ENCODE measurements around the gene CLCNKA. TPM values are rescaled to one million over a fixed set of nuclear protein-coding genes. Genes with fewer than 3 reads are reported as not detected.
A peak's percentile ranks its signal among the peaks of the same experiment; 100 is the strongest.

Gene CLCNKA
- total RNA-seq, 1 experiment from 2014 or later, result not detected

GRCh38 chr1:16005597-16005996 lies 16.2 kb upstream of the CLCNKA start:
- H3K36me3 ChIP-seq (ENCODE audit: low read depth, low read length), result no peaks in the 10 kb centered on the region
- no peaks in the 10 kb centered on the region for H4K20me1 ChIP-seq (ENCODE audit: low read length)
- H3K9me3 ChIP-seq (ENCODE audit: low read length), result no peaks in the 10 kb centered on the region
- ATAC-seq, result no peak
- ChIA-PET POLR2A (ENCODE audit: unreplicated experiment) (no interaction called here), CTCF (no interaction called here)
- H3K9me2 ChIP-seq (replicated peaks; ENCODE audit: low read length), result no peaks in the 10 kb centered on the region
- no peak overlapping the region for H3K4me3 ChIP-seq (ENCODE audit: low read length)
- no peak overlapping the region for H3K4me2 ChIP-seq (ENCODE audit: low read length)
- no peaks in the 10 kb centered on the region for H3F3A ChIP-seq (ENCODE audit: low read length, unreplicated experiment)
- H2AFZ ChIP-seq (ENCODE audit: low read length), result no peak overlapping the region
- no peaks in the 10 kb centered on the region for H3K79me2 ChIP-seq (ENCODE audit: low read length)
- no peaks in the 10 kb centered on the region for H3K27me3 ChIP-seq (ENCODE audit: low read length)
- intact Hi-C loops (cut with micrococcal nuclease), result no loop called here
- H3K4me1 ChIP-seq (ENCODE audit: insufficient read depth, low read length), result peaks cover 6% of the 10 kb centered on the region
- H3K9ac ChIP-seq (ENCODE audit: low read length), result no peak overlapping the region
- H3K27ac ChIP-seq (ENCODE audit: low read length), result no peak overlapping the region
- BruUV-seq (replicated peaks), result no TSS peak
- TF ChIP-seq EZH2 (IDR thresholded peaks at IDR 0.05; ENCODE audit: low read length, unreplicated experiment) (no peak), CTCF (conservative IDR thresholded peaks at IDR 0.05; ENCODE audit: low read depth, low read length) (no peak), EZH2phosphoT487 (IDR thresholded peaks at IDR 0.05; ENCODE audit: borderline replicate concordance, low read length) (no peak)
- no peak for DNase-seq

- no peaks in the 10 kb centered on the region for H3K79me2 ChIP-seq (ENCODE audit: low read length)
- POLR2A ChIA-PET (ENCODE audit: unreplicated experiment), result no interaction called here
- H4K20me1 ChIP-seq (ENCODE audit: low read length), result no peaks in the 10 kb centered on the region
- no peak overlapping the region for H3K27ac ChIP-seq (ENCODE audit: low read length)
- no peak overlapping the region for H3K9ac ChIP-seq (ENCODE audit: low read length)
- H3K9me3 ChIP-seq (ENCODE audit: low read length), result no peaks in the 10 kb centered on the region
- intact Hi-C loops (cut with micrococcal nuclease), result no loop called here
- H3K27me3 ChIP-seq (ENCODE audit: low read length), result no peaks in the 10 kb centered on the region
- CTCF ChIA-PET, result no interaction called here
- no peaks in the 10 kb centered on the region for H3F3A ChIP-seq (ENCODE audit: low read length, unreplicated experiment)
- ATAC-seq (no peak), DNase-seq (no peak)
- peaks cover 6% of the 10 kb centered on the region for H3K4me1 ChIP-seq (ENCODE audit: insufficient read depth, low read length)
- no peak overlapping the region for H2AFZ ChIP-seq (ENCODE audit: low read length)
- no peak for TF ChIP-seq CTCF (conservative IDR thresholded peaks at IDR 0.05; ENCODE audit: low read depth, low read length)
- no peak for TF ChIP-seq EZH2phosphoT487 (IDR thresholded peaks at IDR 0.05; ENCODE audit: borderline replicate concordance, low read length)
- TF ChIP-seq EZH2 (IDR thresholded peaks at IDR 0.05; ENCODE audit: low read length, unreplicated experiment), result no peak
- no peaks in the 10 kb centered on the region for H3K9me2 ChIP-seq (replicated peaks; ENCODE audit: low read length)
- no peak overlapping the region for H3K4me2 ChIP-seq (ENCODE audit: low read length)
- BruUV-seq (replicated peaks), result no TSS peak
- no peaks in the 10 kb centered on the region for H3K36me3 ChIP-seq (ENCODE audit: low read depth, low read length)
- no peak overlapping the region for H3K4me3 ChIP-seq (ENCODE audit: low read length)
Observed at GRCh38 chr1:16006010-16006409, 15.8 kb upstream of the CLCNKA start.

GRCh38 chr1:16006552-16007485 lies 15.0 kb upstream of the CLCNKA start:
- H3K79me2 ChIP-seq (ENCODE audit: low read length), result no peaks in the 10 kb centered on the region
- no peaks in the 10 kb centered on the region for H3F3A ChIP-seq (ENCODE audit: low read length, unreplicated experiment)
- no peak overlapping the region for H2AFZ ChIP-seq (ENCODE audit: low read length)
- POLR2A ChIA-PET (ENCODE audit: unreplicated experiment), result no interaction called here
- H3K27me3 ChIP-seq (ENCODE audit: low read length), result no peaks in the 10 kb centered on the region
- H3K36me3 ChIP-seq (ENCODE audit: low read depth, low read length), result no peaks in the 10 kb centered on the region
- intact Hi-C loops (cut with micrococcal nuclease), result no loop called here
- H3K4me1 ChIP-seq (ENCODE audit: insufficient read depth, low read length), result peaks cover 6% of the 10 kb centered on the region
- H4K20me1 ChIP-seq (ENCODE audit: low read length), result no peaks in the 10 kb centered on the region
- H3K4me3 ChIP-seq (ENCODE audit: low read length), result no peak overlapping the region
- no peak overlapping the region for H3K9ac ChIP-seq (ENCODE audit: low read length)
- no peak overlapping the region for H3K27ac ChIP-seq (ENCODE audit: low read length)
- no peaks in the 10 kb centered on the region for H3K9me2 ChIP-seq (replicated peaks; ENCODE audit: low read length)
- H3K9me3 ChIP-seq (ENCODE audit: low read length), result no peaks in the 10 kb centered on the region
- peak; percentile 12; the same call in 1 of the 2 replicates for ATAC-seq
- TF ChIP-seq EZH2phosphoT487 (IDR thresholded peaks at IDR 0.05; ENCODE audit: borderline replicate concordance, low read length) (no peak), CTCF (conservative IDR thresholded peaks at IDR 0.05; ENCODE audit: low read depth, low read length) (peak; percentile 48; the same call in 1 of the 2 replicates), EZH2 (IDR thresholded peaks at IDR 0.05; ENCODE audit: low read length, unreplicated experiment) (no peak)
- DNase-seq, result peak; percentile 46
- no peak overlapping the region for H3K4me2 ChIP-seq (ENCODE audit: low read length)
- BruUV-seq (replicated peaks), result no TSS peak
- CTCF ChIA-PET, result interaction anchor here (0.6 kb wide), 1 partner anchor 60 kb away, joined by 6 read pairs; no protein-coding TSS in a partner anchor

Measured in PC-3 (cell line).